AG09319 (cell line): ENCODE measurements around the gene PCDH9.
A peak's percentile ranks its signal among the peaks of the same experiment; 100 is the strongest.

Source experiments
- DNase-seq: peaks from one replicate; pipeline ENCODE4 v3.0.0-alpha.2; 2010; ENCODE audit warnings: low read depth; ENCODE audit errors: extremely low read depth
- TF ChIP-seq, protein P1 (sequence below): IDR thresholded peaks from 2 replicates; pipeline ENCODE4 v1.5.1; 2011; ENCODE audit warnings: low read depth, mild to moderate bottlenecking, inconsistent platforms, low read length, moderate library complexity

The PCDH9 gene

GRCh38 chr13:67076378-67076777, 153.8 kb downstream of the PCDH9 start:
- TF ChIP-seq, protein P1, sequence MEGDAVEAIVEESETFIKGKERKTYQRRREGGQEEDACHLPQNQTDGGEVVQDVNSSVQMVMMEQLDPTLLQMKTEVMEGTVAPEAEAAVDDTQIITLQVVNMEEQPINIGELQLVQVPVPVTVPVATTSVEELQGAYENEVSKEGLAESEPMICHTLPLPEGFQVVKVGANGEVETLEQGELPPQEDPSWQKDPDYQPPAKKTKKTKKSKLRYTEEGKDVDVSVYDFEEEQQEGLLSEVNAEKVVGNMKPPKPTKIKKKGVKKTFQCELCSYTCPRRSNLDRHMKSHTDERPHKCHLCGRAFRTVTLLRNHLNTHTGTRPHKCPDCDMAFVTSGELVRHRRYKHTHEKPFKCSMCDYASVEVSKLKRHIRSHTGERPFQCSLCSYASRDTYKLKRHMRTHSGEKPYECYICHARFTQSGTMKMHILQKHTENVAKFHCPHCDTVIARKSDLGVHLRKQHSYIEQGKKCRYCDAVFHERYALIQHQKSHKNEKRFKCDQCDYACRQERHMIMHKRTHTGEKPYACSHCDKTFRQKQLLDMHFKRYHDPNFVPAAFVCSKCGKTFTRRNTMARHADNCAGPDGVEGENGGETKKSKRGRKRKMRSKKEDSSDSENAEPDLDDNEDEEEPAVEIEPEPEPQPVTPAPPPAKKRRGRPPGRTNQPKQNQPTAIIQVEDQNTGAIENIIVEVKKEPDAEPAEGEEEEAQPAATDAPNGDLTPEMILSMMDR, result no peak
- no peak for DNase-seq

GRCh38 chr13:67075239-67075638, 154.9 kb downstream of the PCDH9 start:
- TF ChIP-seq, protein P1, result peak; percentile 15

GRCh38 chr13:67071918-67072598, 158.1 kb downstream of the PCDH9 start:
- DNase-seq, result no peak
- TF ChIP-seq, protein P1, result no peak

More at GRCh38 chr13:67075239-67075638, 154.9 kb downstream of the PCDH9 start:
- no peak for DNase-seq

DNA sequence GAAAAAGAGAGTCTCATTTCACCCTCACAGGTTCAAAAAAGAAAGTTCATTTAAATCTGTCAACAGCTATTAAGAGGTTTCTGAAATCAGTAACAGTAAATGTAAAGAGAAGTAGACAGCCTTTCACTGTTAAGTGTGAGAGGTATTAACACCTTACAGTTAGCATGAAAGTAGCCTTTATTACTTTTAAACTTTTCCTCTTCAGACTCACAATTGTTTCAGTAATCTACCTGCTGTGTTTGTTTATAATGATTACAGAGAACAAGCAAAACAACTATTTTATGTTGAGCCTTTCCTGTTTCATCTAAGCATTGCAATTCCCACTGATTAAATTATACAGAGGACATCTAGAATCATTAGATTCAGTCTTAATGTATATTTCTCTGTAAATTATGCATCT, 159.8 kb downstream of the PCDH9 start:
- TF ChIP-seq, protein P1, result no peak
- DNase-seq, result no peak

DNA sequence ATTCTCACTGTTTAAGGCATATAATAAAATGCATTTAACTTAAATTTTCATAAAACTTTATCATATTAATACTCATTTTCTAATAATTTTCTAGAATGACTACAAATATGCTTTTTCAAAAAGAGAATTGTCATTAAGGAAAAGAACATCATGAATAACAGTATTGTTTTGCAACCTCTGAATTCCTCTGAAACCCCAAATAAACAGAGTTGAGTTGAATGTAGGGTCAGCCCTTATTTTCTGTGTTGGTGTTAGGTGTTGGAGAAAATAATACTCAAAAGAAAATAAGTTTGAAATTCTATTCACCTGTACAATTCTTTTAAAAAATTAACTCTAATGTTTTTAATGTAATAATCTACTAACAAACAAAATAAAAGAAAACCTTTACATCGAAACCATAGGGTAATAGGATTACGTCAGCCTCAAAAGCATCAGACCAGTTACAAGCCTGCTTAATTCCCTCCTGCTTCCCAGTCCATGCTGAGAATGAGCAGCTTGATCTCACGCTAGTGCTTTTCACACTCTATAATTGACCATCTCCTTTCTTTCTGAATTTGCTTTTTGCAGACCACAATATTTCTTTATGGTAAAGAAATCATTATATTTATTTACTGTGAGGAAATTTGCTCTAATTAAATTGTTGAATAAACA, 160.9 kb downstream of the PCDH9 start:
- TF ChIP-seq, protein P1, result no peak
- no peak for DNase-seq

DNA sequence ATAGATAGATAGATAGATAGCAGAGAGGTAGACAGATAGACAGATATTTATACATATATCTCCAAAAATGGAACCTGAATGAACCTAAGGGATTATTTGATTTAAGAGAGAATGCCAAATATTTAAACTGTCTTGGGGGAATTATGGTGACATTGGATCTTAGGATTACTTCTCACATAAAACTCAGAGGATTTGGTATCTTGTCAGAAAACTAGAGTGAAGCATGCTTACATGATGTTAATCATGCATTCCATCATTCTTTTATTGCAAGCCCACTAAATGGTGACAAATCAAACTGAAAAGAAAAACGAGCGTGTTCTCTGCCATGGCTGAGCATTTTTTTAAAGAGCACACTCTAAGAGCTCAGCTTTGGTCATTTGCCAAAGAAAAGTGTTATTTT, 165.2 kb downstream of the PCDH9 start:
- TF ChIP-seq, protein P1, result no peak
- DNase-seq, result no peak

DNA sequence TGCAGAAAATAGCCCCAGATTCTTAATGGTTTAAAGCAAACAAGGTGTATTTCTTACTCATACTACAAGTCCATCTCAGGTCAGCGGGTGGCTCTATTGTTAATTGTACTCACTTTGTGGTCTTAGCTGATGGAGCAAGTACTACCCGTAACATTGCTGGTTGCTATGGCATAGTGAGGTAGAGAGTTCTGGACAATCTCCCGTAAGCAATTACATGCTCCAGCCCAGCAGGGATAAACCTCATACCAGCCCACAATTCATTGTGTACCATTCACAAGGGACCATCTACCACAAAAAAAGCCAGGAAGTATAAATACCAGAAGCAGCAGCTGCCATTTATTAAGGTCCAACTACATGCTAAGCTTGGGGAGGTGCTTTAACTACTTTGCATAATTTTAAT, 167.1 kb downstream of the PCDH9 start:
- TF ChIP-seq, protein P1, result no peak
- no peak for DNase-seq
